ENCODE data around the gene ABI1.

GRCh38 chr10:26863351-26864076 lies 2.8 kb upstream of the ABI1 start:
- TF ChIP-seq SP1 (IDR thresholded peaks at IDR 0.05) (no peak), SP1 (CRISPR knock-in tag; IDR thresholded peaks at IDR 0.05) (no peak), ZNF557 (CRISPR knock-in tag; IDR thresholded peaks at IDR 0.05) (no peak), POLR2AphosphoS5 (IDR thresholded peaks at IDR 0.05; ENCODE audit: low read depth, low read length) (no peak), KDM1A (CRISPR knock-in tag; IDR thresholded peaks at IDR 0.05) (no peak), CTCF (CRISPR knock-in tag; IDR thresholded peaks at IDR 0.05) (no peak), PHF8 (CRISPR knock-in tag; IDR thresholded peaks at IDR 0.05) (no peak)
